Fibroblast of skin of right biceps (primary cell): ENCODE data around the gene GALNT15.
A peak's percentile ranks its signal among the peaks of the same experiment; 100 is the strongest.

Source experiments
- DNase-seq: peaks from one replicate; pipeline ENCODE4 v3.0.0-alpha.2; 2013

GALNT15 gene

GRCh38 chr3:16255326-16255725 is 80.8 kb downstream of the GALNT15 start:
- DNase-seq = no peak

- DNase-seq = no peak
These were observed 81.2 kb downstream of the GALNT15 start for GRCh38 chr3:16255726-16256125.

- DNase-seq = no peak
These were observed 82.8 kb downstream of the GALNT15 start for GRCh38 chr3:16257309-16257708.

GRCh38 chr3:16258177-16258576 is 83.7 kb downstream of the GALNT15 start:
- DNase-seq = no peak

- DNase-seq = no peak
These were observed 84.4 kb downstream of the GALNT15 start for GRCh38 chr3:16258866-16259265.

GRCh38 chr3:16260046-16260445 is 85.6 kb downstream of the GALNT15 start:
- DNase-seq = no peak

- no peak for DNase-seq
These were observed 87.7 kb downstream of the GALNT15 start for GRCh38 chr3:16262174-16262573.

- DNase-seq = peak; percentile 12
These were observed 89.8 kb downstream of the GALNT15 start for GRCh38 chr3:16264174-16264707.

GRCh38 chr3:16264708-16265454 is 90.4 kb downstream of the GALNT15 start, which contains the start of the genes DPH3 and OXNAD1:
TSS of gene DPH3 (minus strand) at chr3:16264943. CDS start at chr3:16264876, 67 bp downstream.
TSS of gene OXNAD1 (plus strand) at chr3:16265212. CDS start at chr3:16270953, 5,741 bp downstream.
- DNase-seq = peak; percentile 100

GRCh38 chr3:16265455-16265786 is 90.9 kb downstream of the GALNT15 start:
- DNase-seq = no peak

GRCh38 chr3:16266714-16267113 is 92.2 kb downstream of the GALNT15 start:
- DNase-seq = no peak

- no peak for DNase-seq
These were observed 96.4 kb downstream of the GALNT15 start for GRCh38 chr3:16270855-16271254.

GRCh38 chr3:16272588-16272987 is 98.1 kb downstream of the GALNT15 start:
- no peak for DNase-seq

- DNase-seq = no peak
These were observed 99.4 kb downstream of the GALNT15 start for GRCh38 chr3:16273867-16274266.

GRCh38 chr3:16277471-16277870 is 103.0 kb downstream of the GALNT15 start:
- peak; percentile 19 for DNase-seq

- DNase-seq = no peak
These were observed 104.7 kb downstream of the GALNT15 start for GRCh38 chr3:16279010-16279801.

GRCh38 chr3:16280671-16281070 is 106.2 kb downstream of the GALNT15 start:
- peak; percentile 54 for DNase-seq
